Measurements from ENCODE around the gene STK11.
A peak's percentile ranks its signal among the peaks of the same experiment; 100 is the strongest.

GRCh38 chr19:1220976-1221903, 15.7 kb downstream of the STK11 start:
- TF ChIP-seq CTCF (IDR thresholded peaks at IDR 0.05; ENCODE audit: low read depth, low read length), result peak; percentile 13
- no peak for TF ChIP-seq POLR2A (IDR thresholded peaks at IDR 0.05; ENCODE audit: extremely low read depth, insufficient read length)

All from NB4 (cell line).